Measurements from ENCODE around the gene UNCX. TPM values are rescaled to one million over a fixed set of nuclear protein-coding genes. Genes with fewer than 3 reads are reported as not detected.

UNCX gene
- polyA plus RNA-seq, 1 experiment = not detected

GRCh38 chr7:1232103-1232466 is 587 bp upstream of the UNCX start:
- no peak for TF ChIP-seq CTCF (IDR thresholded peaks at IDR 0.05; ENCODE audit: low read depth, low read length)
- Histone ChIP-seq H3K4me3 (ENCODE audit: low read depth, low read length) (no peak overlapping the region), H3K27me3 (ENCODE audit: control insufficient read depth, insufficient read depth, low read length) (peaks cover 71% of the 10 kb centered on the region), H3K27ac (ENCODE audit: low read depth, low read length) (no peak overlapping the region), H3K9me3 (ENCODE audit: control insufficient read depth, insufficient read depth, low read length) (peaks cover 28% of the 10 kb centered on the region; the same call in 1 of the 2 replicates)
- ChIA-PET CTCF (no interaction called here), POLR2A (no interaction called here)
- DNase-seq (ENCODE audit: low read depth, low spot score) = no peak

DNA sequence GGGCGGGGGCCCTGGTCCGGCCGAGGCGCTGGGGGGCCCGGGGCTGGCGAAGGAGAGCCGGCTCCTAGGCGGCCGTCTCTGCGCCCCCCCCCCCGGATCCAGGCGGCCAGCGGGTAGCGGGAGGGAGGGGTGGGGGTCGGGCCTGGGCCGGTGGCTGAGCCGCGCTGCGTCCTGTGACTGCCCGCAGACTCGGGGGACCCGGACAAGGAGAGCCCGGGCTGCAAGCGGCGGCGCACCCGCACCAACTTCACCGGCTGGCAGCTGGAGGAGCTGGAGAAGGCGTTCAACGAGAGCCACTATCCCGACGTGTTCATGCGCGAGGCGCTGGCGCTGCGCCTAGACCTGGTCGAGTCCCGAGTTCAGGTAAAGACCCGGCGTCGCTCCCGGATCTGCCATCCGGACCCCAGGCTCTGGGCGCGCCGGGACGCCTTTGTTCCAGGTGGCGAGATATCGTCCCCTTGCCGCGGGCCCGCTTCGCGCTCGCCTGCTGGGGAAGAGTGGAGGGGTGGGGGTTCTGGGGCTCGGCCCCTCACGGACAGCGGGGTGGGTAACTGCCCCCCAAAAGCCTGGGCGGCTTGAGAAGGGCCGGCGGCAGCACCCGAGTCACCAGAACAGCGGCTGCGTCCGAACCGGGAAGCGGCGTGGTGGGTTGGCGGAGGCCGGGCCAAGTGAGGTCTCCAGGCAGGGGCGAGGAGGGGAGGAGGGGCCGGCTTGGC is 819 bp downstream of the UNCX start:
- no peak for DNase-seq (ENCODE audit: low read depth, low spot score)
- ChIA-PET CTCF (no interaction called here), POLR2A (no interaction called here)
- H3K4me3 ChIP-seq (ENCODE audit: low read depth, low read length) = no peak overlapping the region
- H3K27ac ChIP-seq (ENCODE audit: low read depth, low read length) = no peak overlapping the region
- H3K9me3 ChIP-seq (ENCODE audit: control insufficient read depth, insufficient read depth, low read length) = peaks cover 29% of the 10 kb centered on the region; the same call in 1 of the 2 replicates
- peaks cover 68% of the 10 kb centered on the region for H3K27me3 ChIP-seq (ENCODE audit: control insufficient read depth, insufficient read depth, low read length)
- TF ChIP-seq CTCF (IDR thresholded peaks at IDR 0.05; ENCODE audit: low read depth, low read length) = no peak

DNA sequence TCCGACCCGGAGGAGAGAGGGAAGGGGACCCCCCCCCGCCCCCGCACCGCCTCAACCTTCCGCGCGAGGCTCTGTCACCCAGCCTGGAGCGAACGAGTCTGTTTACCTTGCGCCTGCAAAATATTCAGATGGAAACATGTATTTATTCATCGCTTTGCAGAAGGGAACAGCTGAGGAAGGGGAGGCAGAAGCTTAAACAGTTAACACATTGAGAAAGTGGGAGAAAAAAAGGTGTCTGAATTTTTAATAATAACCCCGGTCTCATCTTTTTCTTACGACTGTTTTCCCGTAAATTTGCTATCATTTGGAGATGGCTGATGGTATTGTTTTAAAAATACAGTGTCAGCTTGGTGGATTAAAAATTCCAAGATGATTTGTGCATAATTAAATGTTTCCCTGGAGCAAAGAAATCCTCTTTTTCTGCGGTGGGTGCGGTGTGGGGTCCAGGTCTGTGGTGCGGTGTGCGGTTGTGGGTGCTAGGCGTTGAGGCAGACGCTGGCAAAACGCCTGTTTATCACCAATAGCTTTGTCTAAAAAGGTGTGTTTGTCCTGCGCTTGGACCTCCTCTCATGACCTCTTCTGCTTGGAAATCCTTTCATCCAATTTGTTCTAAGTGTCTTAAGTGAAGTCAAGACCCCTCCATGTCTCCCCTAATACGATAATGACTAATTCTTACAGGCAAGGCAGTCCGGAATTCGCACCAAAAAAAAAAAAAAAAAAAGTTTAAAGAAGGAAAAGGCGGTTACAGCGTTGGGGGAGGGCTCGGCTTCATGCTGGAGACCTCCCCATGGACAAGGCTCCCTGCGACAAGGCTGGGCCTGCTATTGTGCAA is 1.6 kb downstream of the UNCX start:
- CTCF ChIA-PET = no interaction called here
- peaks cover 68% of the 10 kb centered on the region for H3K27me3 ChIP-seq (ENCODE audit: control insufficient read depth, insufficient read depth, low read length)
- POLR2A ChIA-PET = no interaction called here

DNA sequence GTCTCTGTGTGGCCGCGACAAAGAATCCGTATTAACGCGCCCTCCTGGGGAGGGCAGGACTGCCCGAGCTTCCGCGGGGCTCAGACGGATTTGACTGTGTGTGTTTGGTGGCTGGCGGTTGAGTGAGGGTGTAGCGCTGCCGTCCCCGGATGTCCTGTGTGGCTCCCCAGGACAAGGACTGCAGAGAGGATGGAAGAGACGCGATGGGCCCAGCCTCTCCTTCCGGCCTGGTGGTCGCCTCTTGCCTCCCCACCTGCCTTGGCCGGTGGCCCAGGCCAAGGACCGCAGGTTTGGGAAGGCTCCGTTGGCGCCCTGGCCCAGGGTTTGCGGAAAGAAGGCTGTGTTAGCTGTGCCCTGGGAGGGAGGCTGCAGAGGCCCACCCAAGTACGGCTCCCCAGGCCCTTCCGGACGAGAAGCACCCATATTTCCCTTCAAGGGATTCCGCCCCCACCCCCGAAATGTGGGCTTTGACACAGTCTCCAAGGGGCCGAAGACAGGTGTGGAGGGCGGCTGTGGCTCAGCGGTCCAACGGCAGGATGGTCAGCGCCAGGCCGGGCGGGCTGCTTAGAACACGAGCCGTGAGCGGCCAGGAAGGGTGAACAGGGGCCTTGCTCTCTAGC is 2.3 kb downstream of the UNCX start:
- H3K27me3 ChIP-seq (ENCODE audit: control insufficient read depth, insufficient read depth, low read length) = peaks cover 74% of the 10 kb centered on the region
- H3K4me3 ChIP-seq (ENCODE audit: low read depth, low read length) = no peak overlapping the region
- TF ChIP-seq CTCF (IDR thresholded peaks at IDR 0.05; ENCODE audit: low read depth, low read length) = no peak
- H3K27ac ChIP-seq (ENCODE audit: low read depth, low read length) = no peak overlapping the region
- peaks cover 33% of the 10 kb centered on the region; the same call in 1 of the 2 replicates for H3K9me3 ChIP-seq (ENCODE audit: control insufficient read depth, insufficient read depth, low read length)
- no peak for DNase-seq (ENCODE audit: low read depth, low spot score)
- ChIA-PET CTCF (no interaction called here), POLR2A (no interaction called here)

More for the DNA sequence above, 1.6 kb downstream of the UNCX start:
- peaks cover 32% of the 10 kb centered on the region; the same call in 1 of the 2 replicates for H3K9me3 ChIP-seq (ENCODE audit: control insufficient read depth, insufficient read depth, low read length)
- H3K4me3 ChIP-seq (ENCODE audit: low read depth, low read length) = no peak overlapping the region
- H3K27ac ChIP-seq (ENCODE audit: low read depth, low read length) = no peak overlapping the region
- no peak for TF ChIP-seq CTCF (IDR thresholded peaks at IDR 0.05; ENCODE audit: low read depth, low read length)
- no peak for DNase-seq (ENCODE audit: low read depth, low spot score)
